ENCODE data around the gene HTT.

The HTT gene

DNA sequence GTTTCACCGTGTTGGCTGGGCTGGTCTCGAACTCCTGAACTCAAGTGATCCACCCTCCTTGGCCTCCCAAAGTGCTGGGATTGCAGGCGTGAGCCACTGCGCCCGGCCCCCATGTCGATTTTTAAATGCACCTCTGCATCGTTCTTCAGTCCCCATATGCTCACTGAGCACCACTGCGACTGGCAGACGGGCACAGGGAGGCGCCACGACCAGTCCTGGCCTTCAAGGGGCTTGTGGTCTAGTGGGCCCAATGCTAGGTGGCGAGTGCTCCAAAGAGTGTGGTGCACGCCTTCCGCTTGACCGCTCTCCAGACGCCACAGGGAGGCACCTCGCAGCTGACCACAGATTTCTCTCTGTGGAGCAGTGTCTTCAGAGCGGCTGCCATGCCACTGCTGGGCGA is 162.8 kb downstream of the HTT start:
- Histone ChIP-seq H3K4me3 (ENCODE audit: low read depth, low read length) (no peak overlapping the region), H3K4me2 (ENCODE audit: low read length) (no peak overlapping the region), H3K36me3 (ENCODE audit: control insufficient read depth, insufficient read depth, low read length) (no peaks in the 10 kb centered on the region), H3K79me2 (no peaks in the 10 kb centered on the region), H3K4me1 (no peaks in the 10 kb centered on the region), H3K9ac (no peak overlapping the region), H2AFZ (no peak overlapping the region), H3K27me3 (ENCODE audit: control insufficient read depth, insufficient read depth, low read length) (no peaks in the 10 kb centered on the region), H3K9me3 (ENCODE audit: control insufficient read depth, low read length) (no peaks in the 10 kb centered on the region), H3K27ac (no peak overlapping the region)
- TF ChIP-seq, protein P1, sequence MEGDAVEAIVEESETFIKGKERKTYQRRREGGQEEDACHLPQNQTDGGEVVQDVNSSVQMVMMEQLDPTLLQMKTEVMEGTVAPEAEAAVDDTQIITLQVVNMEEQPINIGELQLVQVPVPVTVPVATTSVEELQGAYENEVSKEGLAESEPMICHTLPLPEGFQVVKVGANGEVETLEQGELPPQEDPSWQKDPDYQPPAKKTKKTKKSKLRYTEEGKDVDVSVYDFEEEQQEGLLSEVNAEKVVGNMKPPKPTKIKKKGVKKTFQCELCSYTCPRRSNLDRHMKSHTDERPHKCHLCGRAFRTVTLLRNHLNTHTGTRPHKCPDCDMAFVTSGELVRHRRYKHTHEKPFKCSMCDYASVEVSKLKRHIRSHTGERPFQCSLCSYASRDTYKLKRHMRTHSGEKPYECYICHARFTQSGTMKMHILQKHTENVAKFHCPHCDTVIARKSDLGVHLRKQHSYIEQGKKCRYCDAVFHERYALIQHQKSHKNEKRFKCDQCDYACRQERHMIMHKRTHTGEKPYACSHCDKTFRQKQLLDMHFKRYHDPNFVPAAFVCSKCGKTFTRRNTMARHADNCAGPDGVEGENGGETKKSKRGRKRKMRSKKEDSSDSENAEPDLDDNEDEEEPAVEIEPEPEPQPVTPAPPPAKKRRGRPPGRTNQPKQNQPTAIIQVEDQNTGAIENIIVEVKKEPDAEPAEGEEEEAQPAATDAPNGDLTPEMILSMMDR (IDR thresholded peaks at IDR 0.05): no peak

DNA sequence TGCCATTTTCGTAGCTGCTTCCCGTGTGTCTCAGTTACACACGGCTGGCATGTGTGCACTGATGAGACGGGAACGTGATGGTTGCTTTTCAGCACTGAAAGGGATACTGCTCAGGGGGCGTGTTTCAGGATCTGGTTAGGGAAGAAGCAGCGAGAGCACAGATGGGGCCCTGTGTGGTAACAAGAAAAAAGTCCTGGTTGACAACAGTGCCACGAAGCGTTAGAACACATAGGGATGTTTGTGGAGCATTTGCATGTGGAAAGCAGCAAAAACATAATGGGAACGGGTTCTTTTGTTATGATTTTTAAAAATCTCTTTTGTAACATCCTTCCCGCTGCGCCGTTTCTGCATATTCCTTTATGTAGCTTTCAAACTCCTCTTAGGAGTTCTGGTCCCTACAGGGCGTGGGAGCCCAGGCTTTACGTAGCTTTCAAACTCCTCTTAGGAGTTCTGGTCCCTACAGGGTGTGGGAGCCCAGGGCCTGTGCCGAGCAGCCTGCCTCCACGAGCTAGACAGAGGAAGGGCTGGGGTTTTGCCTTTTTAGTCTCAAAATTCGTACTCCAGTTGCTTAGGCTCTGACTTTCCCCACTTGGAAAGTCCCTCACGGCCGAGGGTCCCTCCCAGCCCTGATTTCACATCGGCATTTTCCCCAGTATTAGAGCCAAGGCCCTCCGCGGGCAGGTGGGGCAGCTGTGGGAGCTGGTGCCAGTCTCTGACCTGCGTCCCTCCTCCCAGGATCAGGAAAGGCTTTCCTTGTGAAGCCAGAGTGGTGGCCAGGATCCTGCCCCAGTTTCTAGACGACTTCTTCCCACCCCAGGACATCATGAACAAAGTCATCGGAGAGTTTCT is 163.5 kb downstream of the HTT start:
- Histone ChIP-seq H3K4me1 (no peaks in the 10 kb centered on the region), H3K4me2 (ENCODE audit: low read length) (no peak overlapping the region), H3K27me3 (ENCODE audit: control insufficient read depth, insufficient read depth, low read length) (no peaks in the 10 kb centered on the region), H3K4me3 (ENCODE audit: low read depth, low read length) (no peak overlapping the region), H2AFZ (no peak overlapping the region), H3K9me3 (ENCODE audit: control insufficient read depth, low read length) (no peaks in the 10 kb centered on the region), H3K79me2 (no peaks in the 10 kb centered on the region), H3K9ac (no peak overlapping the region), H3K36me3 (ENCODE audit: control insufficient read depth, insufficient read depth, low read length) (no peaks in the 10 kb centered on the region), H3K27ac (no peak overlapping the region)
- TF ChIP-seq, protein P1 (IDR thresholded peaks at IDR 0.05): no peak

GRCh38 chr4:3238721-3239120 is 164.2 kb downstream of the HTT start:
- H3K4me2 ChIP-seq (ENCODE audit: low read length): no peak overlapping the region
- no peak overlapping the region for H2AFZ ChIP-seq
- H3K27me3 ChIP-seq (ENCODE audit: control insufficient read depth, insufficient read depth, low read length): no peaks in the 10 kb centered on the region
- no peak overlapping the region for H3K27ac ChIP-seq
- no peaks in the 10 kb centered on the region for H3K4me1 ChIP-seq
- no peak overlapping the region for H3K9ac ChIP-seq
- no peaks in the 10 kb centered on the region for H3K36me3 ChIP-seq (ENCODE audit: control insufficient read depth, insufficient read depth, low read length)
- no peak overlapping the region for H3K4me3 ChIP-seq (ENCODE audit: low read depth, low read length)
- no peaks in the 10 kb centered on the region for H3K9me3 ChIP-seq (ENCODE audit: control insufficient read depth, low read length)
- TF ChIP-seq, protein P1 (IDR thresholded peaks at IDR 0.05): no peak
- no peaks in the 10 kb centered on the region for H3K79me2 ChIP-seq

- H3K9ac ChIP-seq: no peak overlapping the region
Measured at GRCh38 chr4:3239303-3239702, 164.8 kb downstream of the HTT start.

More at GRCh38 chr4:3239303-3239702, 164.8 kb downstream of the HTT start:
- no peak overlapping the region for H3K4me2 ChIP-seq (ENCODE audit: low read length)
- H3K4me1 ChIP-seq: no peaks in the 10 kb centered on the region
- no peak overlapping the region for H2AFZ ChIP-seq
- H3K79me2 ChIP-seq: no peaks in the 10 kb centered on the region
- no peaks in the 10 kb centered on the region for H3K9me3 ChIP-seq (ENCODE audit: control insufficient read depth, low read length)
- H3K27me3 ChIP-seq (ENCODE audit: control insufficient read depth, insufficient read depth, low read length): no peaks in the 10 kb centered on the region
- no peak overlapping the region for H3K27ac ChIP-seq
- no peak overlapping the region for H3K4me3 ChIP-seq (ENCODE audit: low read depth, low read length)
- no peaks in the 10 kb centered on the region for H3K36me3 ChIP-seq (ENCODE audit: control insufficient read depth, insufficient read depth, low read length)
- TF ChIP-seq, protein P1 (IDR thresholded peaks at IDR 0.05): no peak
